IPS-11a (cell line): ENCODE results near the gene SYNM.

ENCODE experiments used
- H3K4me3 ChIP-seq: one replicate; pipeline ENCODE4 v1.5.1; 2013; ENCODE audit warnings: low read depth, low read length, control low read depth

Gene SYNM

DNA sequence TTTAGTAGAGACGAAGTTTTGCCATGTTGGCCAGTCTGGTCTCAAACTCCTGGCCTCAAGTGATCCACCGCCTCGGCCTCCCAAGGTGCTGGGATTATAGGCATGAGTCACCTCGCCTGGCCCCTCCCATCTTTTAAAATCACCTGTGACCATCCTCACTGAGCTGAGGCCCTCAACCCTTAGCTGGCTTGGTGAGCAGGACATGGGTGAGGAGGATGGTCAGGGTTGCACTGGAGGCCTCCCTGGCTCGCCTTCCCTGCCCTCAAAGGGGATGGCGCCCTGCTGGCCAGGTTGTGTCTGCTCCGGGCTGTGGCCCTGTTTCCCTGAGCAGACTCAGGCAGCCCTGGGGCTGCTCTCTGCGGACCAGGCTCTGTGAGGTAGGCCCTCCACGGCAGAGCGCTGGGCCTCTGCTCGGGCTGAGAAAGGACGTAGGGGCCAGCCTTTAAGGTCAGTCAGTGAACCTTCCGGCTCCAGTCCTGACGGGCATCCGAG, 33.7 kb downstream of the SYNM start:
- H3K4me3 ChIP-seq = no peak overlapping the region

- no peak overlapping the region for H3K4me3 ChIP-seq
Observed at GRCh38 chr15:99139276-99139675, 34.4 kb downstream of the SYNM start.

- no peak overlapping the region for H3K4me3 ChIP-seq
Observed at GRCh38 chr15:99140590-99140989, 35.7 kb downstream of the SYNM start.

DNA sequence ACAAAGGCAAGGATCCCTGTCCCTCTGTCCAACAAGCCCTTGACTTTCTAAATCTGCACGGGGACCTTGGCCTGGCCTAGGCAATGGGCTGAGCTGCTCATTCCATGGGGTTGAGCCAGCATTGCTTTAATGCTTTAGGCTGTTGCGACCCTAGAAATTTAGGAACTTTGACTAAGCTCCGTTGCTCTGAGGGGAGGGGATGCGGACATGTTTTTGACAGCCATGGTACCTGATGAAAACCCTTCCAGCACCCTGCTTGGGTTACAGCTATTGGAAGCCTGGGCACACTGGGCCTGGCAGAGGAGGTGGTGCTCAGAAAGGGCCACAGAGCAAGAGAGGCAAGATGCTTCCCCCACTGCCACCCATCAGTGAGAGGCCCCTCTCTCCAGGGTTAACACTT, 37.1 kb downstream of the SYNM start:
- H3K4me3 ChIP-seq = no peak overlapping the region

GRCh38 chr15:99142562-99142961, 37.7 kb downstream of the SYNM start:
- no peak overlapping the region for H3K4me3 ChIP-seq

- no peak overlapping the region for H3K4me3 ChIP-seq
Observed at GRCh38 chr15:99143242-99143641, 38.4 kb downstream of the SYNM start.

DNA sequence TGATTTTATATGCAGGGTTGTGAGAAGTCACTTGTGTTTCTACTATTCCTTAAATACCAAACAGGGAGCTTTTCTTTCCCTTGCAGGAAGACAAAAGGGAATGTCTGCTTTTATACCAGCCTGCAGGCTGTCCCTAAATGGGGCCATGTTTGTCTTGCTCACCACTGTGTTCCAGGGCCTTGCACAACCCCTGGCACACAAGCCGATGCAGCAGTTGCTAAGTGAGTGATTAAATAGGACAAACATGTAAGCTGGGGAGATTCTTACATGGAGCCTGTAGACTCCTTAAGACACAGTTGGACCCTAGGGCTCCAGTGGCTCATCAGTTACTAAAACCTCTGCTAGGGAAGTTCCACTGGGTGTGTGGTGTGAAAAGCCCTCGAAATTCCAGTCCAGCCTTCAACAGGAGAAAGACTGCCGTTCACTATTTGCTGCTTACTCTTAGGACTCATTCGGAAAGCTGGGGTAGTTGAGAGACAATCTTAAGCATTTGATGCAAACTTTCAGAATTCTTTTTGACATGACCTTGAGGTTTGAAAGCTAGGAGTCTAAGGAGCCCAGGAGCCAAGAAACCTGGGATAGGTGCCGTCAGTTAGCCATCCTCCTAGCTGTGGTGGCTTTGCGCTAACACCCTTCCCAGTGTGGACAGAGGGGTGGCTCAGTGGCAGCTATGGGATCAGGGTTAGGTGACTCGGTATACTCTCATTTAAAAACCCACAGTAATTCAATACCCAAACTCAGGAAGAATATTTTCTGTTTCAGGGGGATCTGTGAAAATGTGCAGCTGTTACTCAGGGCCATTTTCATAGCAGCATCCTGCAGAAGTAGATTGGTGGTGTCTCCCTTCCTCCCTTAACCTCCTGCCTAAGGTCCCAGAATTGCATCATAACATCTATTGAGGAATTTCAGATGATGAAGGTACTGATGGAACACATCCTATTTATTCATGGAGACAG, 39.1 kb downstream of the SYNM start:
- H3K4me3 ChIP-seq = no peak overlapping the region

- no peak overlapping the region for H3K4me3 ChIP-seq
Observed at GRCh38 chr15:99145005-99145404, 40.1 kb downstream of the SYNM start.

GRCh38 chr15:99145778-99146177, 40.9 kb downstream of the SYNM start:
- H3K4me3 ChIP-seq = no peak overlapping the region

DNA sequence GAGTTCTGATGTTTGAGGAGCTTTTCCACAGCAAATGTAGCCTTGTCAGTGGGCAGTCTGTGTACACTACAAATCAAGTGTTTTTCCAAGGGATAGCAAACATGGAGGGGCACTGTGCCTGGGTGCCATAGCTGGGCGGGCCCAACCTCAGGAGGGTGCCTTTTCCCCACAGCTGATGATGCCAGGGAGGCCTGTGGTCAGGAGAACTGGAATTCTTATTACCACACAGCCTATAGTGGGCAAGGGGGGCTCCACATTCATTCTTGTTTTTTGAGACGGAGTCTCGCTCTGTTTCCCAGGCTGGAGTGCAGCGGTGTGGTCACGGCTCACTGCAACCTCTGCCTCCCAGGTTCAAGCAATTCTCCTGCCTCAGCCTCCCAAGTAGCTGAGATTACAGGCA, 41.8 kb downstream of the SYNM start:
- H3K4me3 ChIP-seq = no peak overlapping the region

DNA sequence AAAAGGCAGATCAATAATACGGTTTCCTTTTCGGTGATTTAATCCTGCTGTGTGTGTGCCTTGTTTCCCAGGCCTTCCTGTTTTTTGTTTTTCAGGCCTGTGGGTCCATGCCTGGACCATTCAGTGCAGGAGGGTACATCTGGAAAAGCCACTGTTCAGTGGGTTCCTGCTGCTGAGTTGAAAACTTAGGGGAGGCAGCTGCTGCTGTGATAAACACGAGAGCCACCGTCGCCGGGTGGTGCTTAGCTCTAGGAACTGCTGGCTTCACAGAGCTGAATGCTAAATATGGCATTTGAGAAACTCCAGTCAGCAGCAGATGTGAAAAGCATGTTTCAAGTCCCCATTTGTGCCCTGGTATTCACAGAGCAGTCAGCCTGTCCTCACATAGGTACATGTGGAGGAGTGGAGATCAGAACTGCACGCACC, 44.0 kb downstream of the SYNM start:
- no peak overlapping the region for H3K4me3 ChIP-seq

DNA sequence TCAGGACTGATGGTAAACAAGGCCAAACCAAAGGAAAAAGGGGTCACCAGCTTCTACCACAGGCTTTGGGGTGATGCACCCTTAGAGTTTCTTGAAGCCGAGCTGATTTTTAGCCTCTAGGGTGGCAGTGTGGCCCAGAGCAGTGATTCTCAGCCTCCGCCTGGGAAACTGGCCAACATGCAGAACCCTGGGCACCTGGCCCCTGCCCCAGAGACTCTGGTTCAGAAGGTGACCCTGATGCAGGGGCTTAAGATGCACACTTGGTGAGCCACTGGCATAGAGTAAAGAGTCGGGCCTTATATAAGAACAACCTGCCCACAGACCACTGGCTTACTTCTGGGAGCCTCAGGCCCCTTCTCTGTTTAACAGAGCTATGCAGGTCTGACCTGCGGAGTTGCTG, 44.5 kb downstream of the SYNM start:
- H3K4me3 ChIP-seq = no peak overlapping the region

DNA sequence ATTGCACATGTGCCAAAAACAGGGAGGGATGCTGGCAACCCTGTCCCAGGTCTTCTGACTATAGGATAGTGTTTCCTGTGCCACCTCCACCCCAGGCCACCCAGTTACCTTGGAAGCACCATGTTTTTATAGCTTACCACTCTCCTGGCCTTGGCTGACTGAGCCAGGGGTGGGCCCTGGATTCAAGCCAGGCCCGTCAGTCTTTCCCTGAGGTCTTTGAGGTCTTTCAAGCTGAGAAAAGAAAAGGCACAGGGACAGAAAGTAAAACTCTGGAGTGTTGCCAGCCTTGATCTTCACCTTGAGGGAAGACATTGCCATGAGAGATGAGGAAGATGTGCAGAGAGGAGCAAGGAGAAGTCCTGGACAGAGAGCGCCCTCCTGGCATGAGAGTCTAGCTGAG, 46.3 kb downstream of the SYNM start:
- no peak overlapping the region for H3K4me3 ChIP-seq

DNA sequence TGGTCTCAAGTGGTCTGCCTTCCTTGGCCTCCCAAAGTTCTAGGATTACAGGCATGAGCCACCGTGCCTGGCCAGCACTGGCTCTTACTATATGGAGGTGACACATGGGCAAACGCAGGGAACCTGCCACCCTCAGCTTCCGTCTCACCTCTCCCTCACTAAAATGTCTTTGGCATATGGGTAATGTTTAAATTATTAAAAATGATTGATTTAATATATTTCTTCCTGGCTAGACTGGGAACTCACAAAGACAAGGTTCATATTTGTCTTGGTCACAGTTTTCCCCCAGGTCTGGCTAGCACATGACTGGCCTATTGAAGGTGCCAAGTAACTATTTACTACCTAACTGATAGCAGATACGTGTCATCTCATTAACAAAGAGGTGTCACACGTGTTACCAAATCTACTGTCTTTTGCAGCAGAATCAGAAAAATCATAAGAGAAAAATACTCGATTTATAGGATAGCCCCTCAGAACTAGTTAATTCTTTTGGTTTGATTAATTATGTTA, 48.2 kb downstream of the SYNM start:
- no peak overlapping the region for H3K4me3 ChIP-seq

- no peak overlapping the region for H3K4me3 ChIP-seq
Observed at GRCh38 chr15:99154271-99154670, 49.4 kb downstream of the SYNM start.

GRCh38 chr15:99155961-99156443, 51.1 kb downstream of the SYNM start:
- no peak overlapping the region for H3K4me3 ChIP-seq

- no peak overlapping the region for H3K4me3 ChIP-seq
Observed at GRCh38 chr15:99157456-99157855, 52.6 kb downstream of the SYNM start.

- H3K4me3 ChIP-seq = no peak overlapping the region
Observed at GRCh38 chr15:99158626-99159412, 53.9 kb downstream of the SYNM start.

DNA sequence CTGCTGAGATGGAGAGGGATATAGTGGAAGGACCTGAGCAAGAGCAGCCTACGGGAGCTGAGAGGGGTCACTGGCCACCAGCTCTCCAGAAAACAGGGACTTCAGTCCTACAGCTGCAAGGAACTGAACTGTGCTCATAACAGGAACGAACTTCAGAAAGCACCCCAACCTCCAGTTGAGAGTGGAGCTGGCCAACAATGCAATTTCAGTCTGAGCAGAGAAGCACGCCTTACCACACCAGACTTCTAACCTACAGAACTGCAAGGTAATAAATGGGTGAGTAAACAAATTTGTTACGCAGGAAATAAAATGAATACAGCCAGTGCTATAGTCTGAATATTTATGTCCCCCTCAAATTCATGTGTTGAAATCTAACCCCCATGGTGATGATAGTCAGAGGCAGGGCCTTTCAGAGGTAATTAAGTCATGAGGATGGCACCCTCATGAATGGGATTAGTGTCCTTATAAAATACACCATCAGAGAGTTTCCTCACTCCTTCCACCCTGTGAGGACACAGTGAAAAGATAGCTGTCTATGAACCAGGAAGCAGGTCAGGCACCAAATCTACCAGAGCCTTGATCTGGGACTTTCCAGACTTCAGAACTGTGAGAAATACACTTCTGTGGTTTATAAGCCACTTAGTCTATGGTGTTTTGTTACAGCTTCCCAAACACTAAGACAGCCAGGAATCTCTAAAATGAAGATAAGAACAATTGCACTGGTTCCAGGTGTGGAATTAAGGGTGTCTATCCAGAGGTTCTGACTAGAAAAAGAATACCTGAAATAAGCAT, 58.6 kb downstream of the SYNM start:
- no peak overlapping the region for H3K4me3 ChIP-seq

GRCh38 chr15:99164119-99164518, 59.2 kb downstream of the SYNM start:
- no peak overlapping the region for H3K4me3 ChIP-seq
